NCI-H345 treated with DMSO at 0.1 percent for 48 hours (cell line): ENCODE results near the gene HDAC6.

Source experiments
- DNase-seq: peaks from one replicate; lab custom pipeline; 2025; ENCODE audit not compliant: unreplicated experiment; lab: John Stamatoyannopoulos, UW

The HDAC6 gene

GRCh38 chrX:48801280-48802088 lies at the start of gene HDAC6:
HDAC6 (plus strand) TSS chrX:48802067; CDS start chrX:48802693, 626 bp downstream.
- peak; percentile 94 for DNase-seq

GRCh38 chrX:48752498-48752897 lies 49.4 kb upstream of the HDAC6 start:
- no peak for DNase-seq

- no peak for DNase-seq
These were observed 48.1 kb upstream of the HDAC6 start for GRCh38 chrX:48753708-48754228.

GRCh38 chrX:48754238-48754637 lies 47.6 kb upstream of the HDAC6 start:
- no peak for DNase-seq

- peak; percentile 47 for DNase-seq
These were observed 40.0 kb upstream of the HDAC6 start, which contains the start of gene GLOD5 for GRCh38 chrX:48761674-48762471. GLOD5 (plus strand) TSS chrX:48761747; CDS start chrX:48761791, 44 bp downstream.

GRCh38 chrX:48769230-48769629 lies 32.6 kb upstream of the HDAC6 start:
- no peak for DNase-seq

- DNase-seq, result no peak
These were observed 31.6 kb upstream of the HDAC6 start for GRCh38 chrX:48770296-48770695.

GRCh38 chrX:48772602-48773001 lies 29.3 kb upstream of the HDAC6 start:
- no peak for DNase-seq

GRCh38 chrX:48776818-48777439 lies 24.9 kb upstream of the HDAC6 start:
- no peak for DNase-seq

GRCh38 chrX:48779399-48779798 lies 22.5 kb upstream of the HDAC6 start:
- DNase-seq, result no peak

GRCh38 chrX:48781705-48782104 lies 20.2 kb upstream of the HDAC6 start:
- no peak for DNase-seq

GRCh38 chrX:48782216-48782615 lies 19.7 kb upstream of the HDAC6 start:
- no peak for DNase-seq

- no peak for DNase-seq
These were observed 19.1 kb upstream of the HDAC6 start for GRCh38 chrX:48782795-48783194.

- no peak for DNase-seq
These were observed 17.1 kb upstream of the HDAC6 start for GRCh38 chrX:48784726-48785125.

- no peak for DNase-seq
These were observed 16.7 kb upstream of the HDAC6 start for GRCh38 chrX:48785186-48785539.

GRCh38 chrX:48785540-48786214 lies 16.2 kb upstream of the HDAC6 start:
- DNase-seq, result no peak

- DNase-seq, result no peak
These were observed 15.5 kb upstream of the HDAC6 start, which contains the start of gene GATA1 for GRCh38 chrX:48786341-48786800. GATA1 (plus strand) TSS chrX:48786590; CDS start chrX:48791110, 4,520 bp downstream.

- no peak for DNase-seq
These were observed 14.9 kb upstream of the HDAC6 start for GRCh38 chrX:48786825-48787504.

GRCh38 chrX:48787505-48788443 lies 14.1 kb upstream of the HDAC6 start:
- DNase-seq, result no peak
